Left lung (tissue), 14 donors: ENCODE data around the gene BFSP1. TPM values are rescaled to one million over a fixed set of nuclear protein-coding genes. Genes with fewer than 3 reads are reported as not detected.

Experiments
- ATAC-seq: fragments of 200-7000 bp; cut with Tn5 transposase; one replicate; pipeline ENCODE4 v1.9.1; 2020; ENCODE audit warnings: moderate library complexity
- DNase-seq, 4 donors: peaks; one replicate each; pipeline ENCODE4 v3.0.0-alpha.2; 2013 to 2020
- H3K27ac ChIP-seq, 2 donors: fragments of 200-600 bp; sonication (generic) in 1 of 2; one replicate each; pipeline versions ENCODE4 v1.5.0 to v1.8.0; 2020 to 2021
- H3K27me3 ChIP-seq, 2 donors: fragments of 200-600 bp; sonication (generic) in 1 of 2; one replicate each; pipeline versions ENCODE4 v1.5.0 to v1.8.0; 2020 to 2021
- H3K36me3 ChIP-seq, 2 donors: fragments of 200-600 bp; sonication (generic) in 1 of 2; one replicate each; pipeline versions ENCODE4 v1.5.0 to v1.8.0; 2020 to 2021
- H3K4me1 ChIP-seq, 2 donors: fragments of 200-600 bp; one replicate each; pipeline ENCODE4 v1.8.0; 2021
- H3K4me3 ChIP-seq, 2 donors: fragments of 200-600 bp; sonication (generic) in 1 of 2; one replicate each; pipeline versions ENCODE4 v1.5.0 to v1.8.0; 2020 to 2021; ENCODE audit warnings: mild to moderate bottlenecking in 1 of 2
- H3K9me3 ChIP-seq, 2 donors: fragments of 200-600 bp; sonication (generic) in 1 of 2; one replicate each; pipeline versions ENCODE4 v1.5.0 to v1.8.0; 2020 to 2021
- intact Hi-C, 2 donors: fragments of 100-400 bp; cut with DNase I; formaldehyde crosslinking; loops; one replicate each; pipeline versions ENCODE4 v1.11.2 to v1.14.2; 2022
- long read RNA-seq, 12 donors: library from polyadenylated mRNA in 2 of 12; unstranded in 2 of 12; transcript quantifications; one replicate each; pipeline ENCODE4 v2.0.0 and lab custom pipeline, GENCODE V29; 2019 to 2026
- polyA plus RNA-seq, 6 donors: library from polyadenylated mRNA; unstranded; fragments of 120-200 nt; gene quantifications; one replicate each; pipeline ENCODE4 v1.2.1, GENCODE V29; 2013; ENCODE audit not compliant: insufficient read length in 6 of 6
- total RNA-seq, 2 donors: library from RNA; stranded (reverse); fragmentation: NEBNext Ultra II Directional; extraction: Animal tissue kit (Norgen Biotek cat#: 25700); gene quantifications; one replicate each; pipeline ENCODE4 v1.2.1, GENCODE V29; 2021
- TF ChIP-seq, protein P1 (sequence below), 2 donors: fragments of 200-600 bp; sonication (generic) in 1 of 2; IDR thresholded peaks; one replicate each; pipeline versions ENCODE4 v1.5.0 to v1.8.0; 2021; ENCODE audit warnings: antibody characterized with exemption in 2 of 2
- donor health status: DM: no; HTN: yes; CAD: no.
- donor health status: DM: no; HTN: no; CAD: no.

The BFSP1 gene
- total RNA-seq: 1 to 10 TPM; 1.9 TPM
- 1 to 10 TPM; 3.3 to 4.2 (median 4.1) TPM for polyA plus RNA-seq
- long read RNA-seq, donor 1, partial matches to known transcripts: 1,126 of 1,197 reads
- long read RNA-seq, donor 1, other reads (novel, unspliced or antisense): 70 of 1,197 reads
- long read RNA-seq, donor 2, partial matches to known transcripts: 0 of 1 reads
- long read RNA-seq, donor 2, other reads (novel, unspliced or antisense): 0 of 1 reads
- long read RNA-seq, donor 3: 0 reads
- long read RNA-seq, donor 4, partial matches to known transcripts: 0 of 1 reads
- long read RNA-seq, donor 4, other reads (novel, unspliced or antisense): 0 of 1 reads
- long read RNA-seq, donor 5, partial matches to known transcripts: 618 of 664 reads
- long read RNA-seq, donor 5, other reads (novel, unspliced or antisense): 46 of 664 reads
- long read RNA-seq, donor 6, partial matches to known transcripts: 0 of 3 reads
- long read RNA-seq, donor 6, other reads (novel, unspliced or antisense): 0 of 3 reads
- long read RNA-seq, donor 7, partial matches to known transcripts: 158 of 443 reads
- long read RNA-seq, donor 7, other reads (novel, unspliced or antisense): 285 of 443 reads
- long read RNA-seq, donor 8, partial matches to known transcripts: 656 of 701 reads
- long read RNA-seq, donor 8, other reads (novel, unspliced or antisense): 43 of 701 reads
- long read RNA-seq, donor 9: 0 reads
- long read RNA-seq, donor 10, partial matches to known transcripts: 0 of 2 reads
- long read RNA-seq, donor 10, other reads (novel, unspliced or antisense): 0 of 2 reads
- long read RNA-seq, donor 11: 0 reads
- long read RNA-seq, donor 12, partial matches to known transcripts: 0 of 1 reads
- long read RNA-seq, donor 12, other reads (novel, unspliced or antisense): 0 of 1 reads

DNA sequence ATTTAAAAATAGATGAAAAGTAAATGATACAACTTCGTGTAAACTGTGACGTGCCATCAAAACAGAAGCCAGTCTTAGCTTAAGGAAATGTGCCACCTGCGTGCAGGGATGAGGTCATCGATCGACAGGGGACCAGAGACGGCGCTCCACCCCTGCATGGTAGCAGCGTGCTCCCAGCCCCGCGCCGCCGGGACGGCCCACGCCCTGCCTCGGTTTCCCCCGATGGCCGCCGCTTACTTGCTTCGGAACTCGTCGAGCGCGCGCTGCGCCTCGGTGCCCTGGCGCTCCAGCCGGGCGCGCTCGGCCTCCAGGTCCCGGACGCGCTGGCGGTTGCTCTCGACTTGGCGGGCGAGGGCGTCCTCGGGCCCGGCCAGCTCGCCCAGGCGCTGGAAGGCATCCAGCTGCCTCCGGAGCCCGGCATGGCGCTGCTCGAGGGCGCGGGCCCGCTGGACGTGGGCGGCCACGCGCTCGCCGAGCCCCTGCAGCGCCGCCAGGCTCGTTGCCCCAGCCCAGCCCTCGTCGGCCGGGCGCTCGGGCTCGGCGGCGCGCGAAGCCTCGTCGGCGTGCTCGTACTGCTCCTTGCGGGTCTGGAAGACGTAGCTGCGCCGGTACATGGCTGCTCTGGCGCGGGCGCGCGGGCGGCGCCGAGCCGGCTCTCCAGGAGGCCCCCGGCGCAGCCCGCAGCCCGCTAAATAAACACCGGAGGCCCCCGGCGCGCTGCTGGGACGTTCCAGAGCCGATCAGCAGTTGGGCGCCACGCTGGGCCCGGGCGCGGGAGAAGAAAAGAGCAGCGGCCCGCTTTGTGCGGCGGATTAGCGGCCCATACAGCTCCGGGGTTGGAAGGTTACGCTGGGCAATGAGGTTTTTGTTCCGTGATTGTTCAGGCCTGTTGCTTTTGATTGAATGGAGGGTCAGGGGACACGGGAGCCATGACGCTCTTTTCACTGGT, at the start of gene BFSP1:
BFSP1 (minus strand) TSS at position 664 of the 949 bp plus-strand sequence; CDS start at position 614, 50 bp downstream.
- TF ChIP-seq, protein P1, sequence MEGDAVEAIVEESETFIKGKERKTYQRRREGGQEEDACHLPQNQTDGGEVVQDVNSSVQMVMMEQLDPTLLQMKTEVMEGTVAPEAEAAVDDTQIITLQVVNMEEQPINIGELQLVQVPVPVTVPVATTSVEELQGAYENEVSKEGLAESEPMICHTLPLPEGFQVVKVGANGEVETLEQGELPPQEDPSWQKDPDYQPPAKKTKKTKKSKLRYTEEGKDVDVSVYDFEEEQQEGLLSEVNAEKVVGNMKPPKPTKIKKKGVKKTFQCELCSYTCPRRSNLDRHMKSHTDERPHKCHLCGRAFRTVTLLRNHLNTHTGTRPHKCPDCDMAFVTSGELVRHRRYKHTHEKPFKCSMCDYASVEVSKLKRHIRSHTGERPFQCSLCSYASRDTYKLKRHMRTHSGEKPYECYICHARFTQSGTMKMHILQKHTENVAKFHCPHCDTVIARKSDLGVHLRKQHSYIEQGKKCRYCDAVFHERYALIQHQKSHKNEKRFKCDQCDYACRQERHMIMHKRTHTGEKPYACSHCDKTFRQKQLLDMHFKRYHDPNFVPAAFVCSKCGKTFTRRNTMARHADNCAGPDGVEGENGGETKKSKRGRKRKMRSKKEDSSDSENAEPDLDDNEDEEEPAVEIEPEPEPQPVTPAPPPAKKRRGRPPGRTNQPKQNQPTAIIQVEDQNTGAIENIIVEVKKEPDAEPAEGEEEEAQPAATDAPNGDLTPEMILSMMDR (IDR thresholded peaks at IDR 0.05): no peak
- H3K27me3 ChIP-seq: peaks cover 0 to 27% of the 10 kb centered on the region in 2 donors
- peak; percentile 51 to 84 (median 62) for DNase-seq
- H3K27ac ChIP-seq: peak within 1 kb of the TSS; percentile 54 to 60
- peak; percentile 86 for ATAC-seq
- intact Hi-C loops: loop anchor here in 1 of 2 donors (10.0 kb wide), 1 partner anchor 84 kb away; no protein-coding TSS in a partner anchor
- H3K9me3 ChIP-seq: no peaks in the 10 kb centered on the region
- peak within 1 kb of the TSS; percentile 38 to 42 for H3K4me3 ChIP-seq
- H3K36me3 ChIP-seq: no peaks in the 10 kb centered on the region
- peaks cover 6 to 23% of the 10 kb centered on the region in 2 donors for H3K4me1 ChIP-seq

DNA sequence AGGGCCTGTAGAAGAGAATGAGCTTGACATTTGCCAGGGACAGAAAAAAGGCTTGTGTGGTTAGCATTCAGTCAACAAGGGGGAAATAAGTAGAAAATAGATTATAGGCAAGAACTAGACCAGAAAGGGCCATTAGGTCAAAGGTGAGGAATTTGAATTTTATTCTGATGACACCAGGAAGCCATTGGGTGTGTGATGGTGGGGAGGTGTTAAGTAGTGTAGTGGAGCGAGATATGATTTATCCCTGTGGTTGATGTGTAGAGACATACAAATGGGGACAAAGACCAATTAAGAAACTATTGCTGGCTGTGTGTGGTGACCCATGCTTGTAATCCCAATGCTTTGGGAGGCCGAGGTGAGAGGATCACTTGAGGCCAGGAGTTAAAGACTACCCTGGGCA, 49.7 kb upstream of the BFSP1 start:
- no peak overlapping the region for H3K27ac ChIP-seq
- intact Hi-C loops: no loop called here
- DNase-seq: no peak
- no peak for ATAC-seq
- TF ChIP-seq, protein P1 (IDR thresholded peaks at IDR 0.05): no peak
- no peaks in the 10 kb centered on the region for H3K9me3 ChIP-seq
- H3K4me3 ChIP-seq: no peak overlapping the region
- no peaks in the 10 kb centered on the region for H3K27me3 ChIP-seq
- peaks cover 7 to 28% of the 10 kb centered on the region in 2 donors for H3K4me1 ChIP-seq
- H3K36me3 ChIP-seq: peaks cover 0 to 6% of the 10 kb centered on the region in 2 donors

DNA sequence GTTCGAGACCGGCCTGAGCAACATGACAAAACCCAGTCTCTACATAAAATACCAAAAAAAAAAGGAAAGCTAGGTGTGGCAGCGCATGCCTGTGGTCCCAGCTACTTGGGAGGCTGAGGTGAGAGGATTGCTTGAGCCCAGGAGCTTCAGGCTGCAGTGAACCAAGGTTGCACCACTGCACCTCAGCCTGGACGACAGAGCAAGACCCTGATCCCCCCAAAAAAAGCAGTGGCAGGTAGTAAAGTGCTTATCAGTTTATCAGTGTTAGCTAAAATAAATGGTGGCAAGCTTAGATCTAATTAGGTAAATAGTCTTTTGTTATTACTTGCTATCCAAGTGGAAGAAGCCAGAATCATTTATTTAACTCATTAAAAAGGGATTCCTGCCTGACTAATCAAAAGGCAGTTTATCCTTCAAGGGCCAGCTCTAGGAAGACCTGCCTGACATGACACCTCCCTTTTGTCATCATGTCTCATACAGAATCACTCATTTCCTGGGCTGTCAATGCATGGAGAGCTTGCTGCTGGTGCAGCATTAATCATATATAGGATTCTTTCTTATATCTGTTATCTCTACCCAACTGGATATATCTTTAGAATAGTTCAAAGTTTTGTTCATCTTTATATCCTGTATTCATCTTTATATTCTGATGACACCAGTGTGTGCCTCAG, 48.3 kb upstream of the BFSP1 start:
- Histone ChIP-seq H3K27me3 (no peaks in the 10 kb centered on the region), H3K36me3 (peaks cover 0 to 6% of the 10 kb centered on the region in 2 donors), H3K9me3 (no peaks in the 10 kb centered on the region), H3K4me3 (no peak overlapping the region), H3K27ac (no peak overlapping the region), H3K4me1 (peaks cover 7 to 24% of the 10 kb centered on the region in 2 donors)
- TF ChIP-seq, protein P1 (IDR thresholded peaks at IDR 0.05): no peak
- DNase-seq: no peak
- intact Hi-C loops: no loop called here
- no peak for ATAC-seq

DNA sequence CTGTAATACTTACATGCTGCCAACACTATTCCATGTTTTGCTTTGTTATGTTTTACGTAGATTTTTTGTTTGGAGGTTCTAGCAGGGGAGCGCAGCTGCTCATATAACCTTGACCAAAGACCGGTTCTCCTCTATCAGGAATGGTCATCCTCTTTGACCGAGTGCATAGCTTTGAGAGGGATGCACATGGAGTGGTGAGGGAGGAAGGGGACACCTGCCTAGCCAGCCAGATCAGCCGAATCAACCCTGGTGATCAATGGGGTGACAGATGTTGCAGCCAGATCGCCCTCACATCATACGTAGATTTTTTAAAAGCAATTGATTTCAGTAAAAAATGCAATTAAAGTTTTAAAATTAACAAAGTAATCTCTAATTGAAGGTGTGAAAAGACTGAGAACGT, 45.0 kb upstream of the BFSP1 start:
- H3K27me3 ChIP-seq: no peaks in the 10 kb centered on the region
- H3K27ac ChIP-seq: no peak overlapping the region
- ATAC-seq (no peak), DNase-seq (no peak)
- no peaks in the 10 kb centered on the region for H3K36me3 ChIP-seq
- intact Hi-C loops: no loop called here
- peaks cover 26 to 49% of the 10 kb centered on the region in 2 donors for H3K4me1 ChIP-seq
- no peaks in the 10 kb centered on the region for H3K9me3 ChIP-seq
- TF ChIP-seq, protein P1 (IDR thresholded peaks at IDR 0.05): no peak
- no peak overlapping the region for H3K4me3 ChIP-seq
